ENCODE results near the gene POU2AF1. TPM values are rescaled to one million over a fixed set of nuclear protein-coding genes. Genes with fewer than 3 reads are reported as not detected.

Gene POU2AF1, protein sequence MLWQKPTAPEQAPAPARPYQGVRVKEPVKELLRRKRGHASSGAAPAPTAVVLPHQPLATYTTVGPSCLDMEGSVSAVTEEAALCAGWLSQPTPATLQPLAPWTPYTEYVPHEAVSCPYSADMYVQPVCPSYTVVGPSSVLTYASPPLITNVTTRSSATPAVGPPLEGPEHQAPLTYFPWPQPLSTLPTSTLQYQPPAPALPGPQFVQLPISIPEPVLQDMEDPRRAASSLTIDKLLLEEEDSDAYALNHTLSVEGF
- 0.17 TPM in 1 of 5 replicates, not detected in the others for total RNA-seq (2022; extraction: Qiagen RNA extraction)

DNA sequence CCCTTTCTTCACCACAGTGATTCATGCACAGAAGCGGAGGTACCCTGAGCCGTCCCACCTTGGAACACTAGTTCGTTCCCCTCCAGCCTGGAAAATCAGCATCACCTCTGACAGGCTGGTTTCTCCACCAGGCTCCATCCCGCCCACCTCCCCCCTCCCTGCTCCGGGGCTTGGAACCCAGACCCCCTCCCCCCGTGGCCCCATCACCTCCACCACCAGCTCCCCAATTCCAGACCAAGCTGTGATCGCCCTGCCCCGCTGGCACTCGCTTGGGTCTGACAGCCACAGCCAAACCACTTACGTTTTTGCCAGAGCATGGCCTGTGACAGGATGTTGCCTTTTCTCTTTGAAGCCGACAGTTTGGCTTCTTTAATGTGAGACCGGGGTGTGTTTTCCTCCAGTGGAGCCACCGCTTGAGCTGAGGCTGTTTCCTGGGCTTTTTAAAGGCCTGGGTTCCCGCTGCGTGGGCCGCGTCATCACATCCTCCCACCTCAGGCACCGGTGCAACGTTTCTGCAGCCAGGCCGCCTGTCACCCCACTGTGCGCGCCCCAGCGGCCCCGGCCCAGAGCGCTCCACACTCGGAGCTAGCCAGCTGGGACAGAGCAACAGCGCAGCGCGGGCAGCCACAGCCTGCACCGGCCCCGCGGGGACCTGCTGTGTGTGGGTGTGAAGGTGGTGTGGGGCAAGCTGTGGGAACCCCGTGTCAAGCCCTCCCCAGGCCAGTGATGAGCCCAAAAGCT lies at the start of gene POU2AF1:
Gene POU2AF1, minus strand, starts transcription at position 415 of the 741 bp plus-strand sequence. Its CDS starts 98 bp downstream, at position 317.

Other genes with a start within 250 kb of the POU2AF1 start
- not detected in 5 replicates for gene POU2AF2, start 133.6 kb downstream of the POU2AF1 start, total RNA-seq (2022; extraction: Qiagen RNA extraction)
- 1.0 to 1.8 TPM (median 1.4 TPM) in 5 replicates for gene POU2AF3, start 80.7 kb downstream of the POU2AF1 start, total RNA-seq (2022; extraction: Qiagen RNA extraction)
- 0.10 to 0.23 TPM (median 0.18 TPM) in 4 of 5 replicates, not detected in the other for gene BTG4, start 133.1 kb upstream of the POU2AF1 start, total RNA-seq (2022; extraction: Qiagen RNA extraction)
- gene HOATZ, start 135.5 kb upstream of the POU2AF1 start, total RNA-seq (2022; extraction: Qiagen RNA extraction) = not detected in 5 replicates
- 3.4 to 4.0 TPM (median 3.6 TPM) in 5 replicates for gene LAYN, start 161.4 kb upstream of the POU2AF1 start, total RNA-seq (2022; extraction: Qiagen RNA extraction)
- 7.4 to 9.1 TPM (median 9.0 TPM) in 5 replicates for gene SIK2, start 223.2 kb upstream of the POU2AF1 start, total RNA-seq (2022; extraction: Qiagen RNA extraction)